HG03196 (cell line): ENCODE data around the gene ALG2.

Experiments
- ATAC-seq: cut with Tn5 transposase; IDR thresholded peaks from one replicate; pipeline ENCODE4 v1.9.1; 2021; ENCODE audit not compliant: unreplicated experiment

Gene ALG2

GRCh38 chr9:99173570-99174504 is 47.9 kb downstream of the ALG2 start:
- ATAC-seq: no peak

GRCh38 chr9:99172124-99173091 is 49.3 kb downstream of the ALG2 start:
- ATAC-seq: no peak

GRCh38 chr9:99171225-99172123 is 50.3 kb downstream of the ALG2 start:
- ATAC-seq: no peak

- ATAC-seq: no peak
These were observed 51.6 kb downstream of the ALG2 start for GRCh38 chr9:99169982-99170761.

GRCh38 chr9:99169086-99169485 is 52.7 kb downstream of the ALG2 start:
- no peak for ATAC-seq

GRCh38 chr9:99167694-99168093 is 54.0 kb downstream of the ALG2 start:
- no peak for ATAC-seq

GRCh38 chr9:99167119-99167518 is 54.6 kb downstream of the ALG2 start:
- ATAC-seq: no peak
